HepG2 (cell line): Measurements from ENCODE around the gene FAM20A. TPM values are rescaled to one million over a fixed set of nuclear protein-coding genes. Genes with fewer than 3 reads are reported as not detected.

ENCODE experiments used
- ATF1 ChIP-seq: IDR thresholded peaks from 2 replicates; pipeline ENCODE4 v1.6.1; 2016; ENCODE audit warnings: mild to moderate bottlenecking, control low read depth
- ATF4 ChIP-seq, 2 experiments: fragments of 450-650 bp in 1 of 2; sonication (generic) in 1 of 2; formaldehyde crosslinking; IDR thresholded peaks; 2 replicates each; pipeline versions ENCODE4 v1.5.0 to v1.8.0; 2020 to 2022; ENCODE audit warnings: mild to moderate bottlenecking in 1 of 2, missing genetic modification reagents in 1 of 2
- ATF5 ChIP-seq: sonication (generic); formaldehyde crosslinking; IDR thresholded peaks from 2 replicates; pipeline ENCODE4 v1.4.0; 2020; ENCODE audit warnings: mild to moderate bottlenecking, low read depth, missing genetic modification reagents
- BRF2 ChIP-seq: sonication (generic); formaldehyde crosslinking; IDR thresholded peaks from 2 replicates; pipeline ENCODE4 v1.8.1; 2022; ENCODE audit warnings: mild to moderate bottlenecking, missing genetic modification reagents
- EHMT2 ChIP-seq: fragments of 200-600 bp; sonication (generic); IDR thresholded peaks from 2 replicates; pipeline ENCODE4 v1.7.0; 2017; ENCODE audit warnings: antibody characterized with exemption, low read depth, low read length, borderline replicate concordance
- GPN1 ChIP-seq: sonication (generic); formaldehyde crosslinking; IDR thresholded peaks from 2 replicates; pipeline ENCODE4 v1.5.1; 2020; ENCODE audit warnings: missing genetic modification reagents, borderline replicate concordance
- HOXA3 ChIP-seq: sonication (generic); formaldehyde crosslinking; IDR thresholded peaks from 2 replicates; pipeline ENCODE4 v1.5.0; 2020; ENCODE audit warnings: missing genetic modification reagents
- KDM2A ChIP-seq: sonication (generic); formaldehyde crosslinking; IDR thresholded peaks from 2 replicates; pipeline ENCODE4 v1.4.0; 2020; ENCODE audit warnings: low read depth, missing genetic modification reagents, borderline replicate concordance
- MEIS2 ChIP-seq: sonication (generic); formaldehyde crosslinking; IDR thresholded peaks from 2 replicates; pipeline ENCODE4 v1.9.0; 2021; ENCODE audit warnings: mild to moderate bottlenecking, missing genetic modification reagents
- NCOA2 ChIP-seq: sonication (generic); formaldehyde crosslinking; IDR thresholded peaks from 2 replicates; pipeline ENCODE4 v1.8.0; 2022; ENCODE audit warnings: inconsistent platforms
- NFRKB ChIP-seq: fragments of 450-650 bp; IDR thresholded peaks from 2 replicates; pipeline ENCODE4 v1.6.1; 2017
- PHF5A ChIP-seq: IDR thresholded peaks from one replicate; pipeline ENCODE4 v1.6.1; 2018; ENCODE audit warnings: low read depth, missing genetic modification reagents; ENCODE audit not compliant: unreplicated experiment
- PTBP1 ChIP-seq: fragments of 200-400 bp; formaldehyde crosslinking; IDR thresholded peaks from 2 replicates; pipeline ENCODE4 v1.6.1; 2018; ENCODE audit warnings: low read length, low read depth; ENCODE audit not compliant: poor library complexity, severe bottlenecking
- XBP1 ChIP-seq: sonication (generic); formaldehyde crosslinking; IDR thresholded peaks from 2 replicates; pipeline ENCODE4 v1.5.0; 2020; ENCODE audit warnings: missing genetic modification reagents
- ZBTB33 ChIP-seq: sonication (generic); formaldehyde crosslinking; IDR thresholded peaks from 2 replicates; pipeline ENCODE4 v1.4.0; 2020; ENCODE audit warnings: missing genetic modification reagents
- ZMAT3 ChIP-seq: sonication (generic); formaldehyde crosslinking; conservative IDR thresholded peaks from 2 replicates; pipeline ENCODE4 v1.7.0; 2021; ENCODE audit warnings: missing genetic modification reagents
- ZNF350 ChIP-seq: sonication (generic); formaldehyde crosslinking; IDR thresholded peaks from 2 replicates; pipeline ENCODE4 v1.4.0; 2020; ENCODE audit warnings: mild to moderate bottlenecking, low read depth, missing genetic modification reagents, borderline replicate concordance
- ZNF547 ChIP-seq: sonication (generic); formaldehyde crosslinking; IDR thresholded peaks from 2 replicates; pipeline ENCODE4 v1.5.1; 2020; ENCODE audit warnings: mild to moderate bottlenecking, missing genetic modification reagents
- ZNF713 ChIP-seq: sonication (generic); formaldehyde crosslinking; IDR thresholded peaks from 2 replicates; pipeline ENCODE4 v1.4.0; 2020; ENCODE audit warnings: mild to moderate bottlenecking, missing genetic modification reagents
- ZSCAN12 ChIP-seq: sonication (generic); formaldehyde crosslinking; IDR thresholded peaks from 2 replicates; pipeline ENCODE4 v1.9.0; 2021; ENCODE audit warnings: mild to moderate bottlenecking, missing genetic modification reagents
- polyA plus RNA-seq, 8 experiments: library from polyadenylated mRNA; depleted of rRNA in 3 of 8; stranded (reverse) in 7 of 8; unstranded in 1 of 8; fragments of >200 nt; fragmentation: Illumina TruSeq in 4 of 8; extraction: Trizol in 4 of 8; gene quantifications; 2 replicates each; pipeline versions ENCODE4 v1.2.1 to v1.2.3, GENCODE V29; 2011 to 2016; ENCODE audit warnings: low read depth in 4 of 8, missing spikeins in 1 of 8, mixed read lengths in 1 of 8; ENCODE audit not compliant: insufficient read depth in 1 of 8
- total RNA-seq, 5 experiments: library from RNA; depleted of rRNA; stranded (reverse); fragments of >200 nt; fragmentation: Illumina TruSeq; extraction: Trizol; gene quantifications; 2 replicates each; pipeline ENCODE4 v1.2.3, GENCODE V29; 2016; ENCODE audit warnings: low read depth in 1 of 5
- TF ChIP-seq, protein P1 (sequence below): sonication (generic); formaldehyde crosslinking; IDR thresholded peaks from 2 replicates; pipeline ENCODE4 v1.4.0; 2020; ENCODE audit warnings: missing genetic modification reagents; ENCODE audit errors: not compliant biosample characterization
- TF ChIP-seq, protein P2 (sequence below): sonication (generic); formaldehyde crosslinking; IDR thresholded peaks from 2 replicates; pipeline ENCODE4 v1.9.0; 2021; ENCODE audit warnings: missing genetic modification reagents, borderline replicate concordance

Gene FAM20A
- total and polyA plus RNA-seq, 2 of the 13 experiments (the other 11 are each of a cell fraction or from before 2014, with no cell fraction given), result 9.3 to 20.7 TPM

- peak; percentile 49; the same call in 1 of the 2 replicates for TF ChIP-seq ATF5 (CRISPR knock-in tag)
- TF ChIP-seq, protein P1, sequence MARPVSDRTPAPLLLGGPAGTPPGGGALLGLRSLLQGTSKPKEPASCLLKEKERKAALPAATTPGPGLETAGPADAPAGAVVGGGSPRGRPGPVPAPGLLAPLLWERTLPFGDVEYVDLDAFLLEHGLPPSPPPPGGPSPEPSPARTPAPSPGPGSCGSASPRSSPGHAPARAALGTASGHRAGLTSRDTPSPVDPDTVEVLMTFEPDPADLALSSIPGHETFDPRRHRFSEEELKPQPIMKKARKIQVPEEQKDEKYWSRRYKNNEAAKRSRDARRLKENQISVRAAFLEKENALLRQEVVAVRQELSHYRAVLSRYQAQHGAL (CRISPR knock-in tag), result no peak
- TF ChIP-seq XBP1 (CRISPR knock-in tag), result peak; percentile 18; the same call in 1 of the 2 replicates
- TF ChIP-seq BRF2 (CRISPR knock-in tag), result no peak
- peak; percentile 56; the same call in 1 of the 2 replicates for TF ChIP-seq KDM2A
- no peak for TF ChIP-seq ATF1 (CRISPR knock-in tag)
- peak; percentile 65; the same call in 1 of the 2 replicates for TF ChIP-seq ZNF713 (CRISPR knock-in tag)
- TF ChIP-seq ZBTB33 (CRISPR knock-in tag), result no peak
- TF ChIP-seq, protein P2, sequence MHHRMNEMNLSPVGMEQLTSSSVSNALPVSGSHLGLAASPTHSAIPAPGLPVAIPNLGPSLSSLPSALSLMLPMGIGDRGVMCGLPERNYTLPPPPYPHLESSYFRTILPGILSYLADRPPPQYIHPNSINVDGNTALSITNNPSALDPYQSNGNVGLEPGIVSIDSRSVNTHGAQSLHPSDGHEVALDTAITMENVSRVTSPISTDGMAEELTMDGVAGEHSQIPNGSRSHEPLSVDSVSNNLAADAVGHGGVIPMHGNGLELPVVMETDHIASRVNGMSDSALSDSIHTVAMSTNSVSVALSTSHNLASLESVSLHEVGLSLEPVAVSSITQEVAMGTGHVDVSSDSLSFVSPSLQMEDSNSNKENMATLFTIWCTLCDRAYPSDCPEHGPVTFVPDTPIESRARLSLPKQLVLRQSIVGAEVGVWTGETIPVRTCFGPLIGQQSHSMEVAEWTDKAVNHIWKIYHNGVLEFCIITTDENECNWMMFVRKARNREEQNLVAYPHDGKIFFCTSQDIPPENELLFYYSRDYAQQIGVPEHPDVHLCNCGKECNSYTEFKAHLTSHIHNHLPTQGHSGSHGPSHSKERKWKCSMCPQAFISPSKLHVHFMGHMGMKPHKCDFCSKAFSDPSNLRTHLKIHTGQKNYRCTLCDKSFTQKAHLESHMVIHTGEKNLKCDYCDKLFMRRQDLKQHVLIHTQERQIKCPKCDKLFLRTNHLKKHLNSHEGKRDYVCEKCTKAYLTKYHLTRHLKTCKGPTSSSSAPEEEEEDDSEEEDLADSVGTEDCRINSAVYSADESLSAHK, result no peak
- TF ChIP-seq NFRKB, result peak; percentile 41; the same call in 1 of the 2 replicates
- no peak for TF ChIP-seq EHMT2
- no peak for TF ChIP-seq PTBP1
- TF ChIP-seq ZNF350 (CRISPR knock-in tag), result peak; percentile 87; the same call in 1 of the 2 replicates
- TF ChIP-seq PHF5A (CRISPR knock-in tag), result peak; percentile 37
- TF ChIP-seq MEIS2 (CRISPR knock-in tag), result peak; percentile 90; the same call in 1 of the 2 replicates
- TF ChIP-seq ZSCAN12 (CRISPR knock-in tag), result 0 out of 2 replicates have a peak, but pooled peaks have one; percentile 48
- TF ChIP-seq NCOA2 (CRISPR knock-in tag), result peak; percentile 52
- peak in 1 of 2 experiments; percentile 46; a peak in 2 of 4 replicates for TF ChIP-seq ATF4 (CRISPR knock-in tag; IDR thresholded peaks at IDR 0.05)
- peak; percentile 25 for TF ChIP-seq ZMAT3 (CRISPR knock-in tag)
- 0 out of 2 replicates have a peak, but pooled peaks have one; percentile 56 for TF ChIP-seq GPN1 (CRISPR knock-in tag)
- peak; percentile 72 for TF ChIP-seq HOXA3 (CRISPR knock-in tag)
- peak; percentile 84; the same call in 1 of the 2 replicates for TF ChIP-seq ZNF547
Measured at GRCh38 chr17:68511671-68512246, 89.4 kb downstream of the FAM20A start (continued).
